ENCODE measurements around the gene RPS25.
A peak's percentile ranks its signal among the peaks of the same experiment; 100 is the strongest.
"Not testable (repeated sequence)": the region's sequence is repeated elsewhere in the genome, so short reads cannot be mapped to it uniquely, and the experiment has no call there.

RPS25 gene

DNA sequence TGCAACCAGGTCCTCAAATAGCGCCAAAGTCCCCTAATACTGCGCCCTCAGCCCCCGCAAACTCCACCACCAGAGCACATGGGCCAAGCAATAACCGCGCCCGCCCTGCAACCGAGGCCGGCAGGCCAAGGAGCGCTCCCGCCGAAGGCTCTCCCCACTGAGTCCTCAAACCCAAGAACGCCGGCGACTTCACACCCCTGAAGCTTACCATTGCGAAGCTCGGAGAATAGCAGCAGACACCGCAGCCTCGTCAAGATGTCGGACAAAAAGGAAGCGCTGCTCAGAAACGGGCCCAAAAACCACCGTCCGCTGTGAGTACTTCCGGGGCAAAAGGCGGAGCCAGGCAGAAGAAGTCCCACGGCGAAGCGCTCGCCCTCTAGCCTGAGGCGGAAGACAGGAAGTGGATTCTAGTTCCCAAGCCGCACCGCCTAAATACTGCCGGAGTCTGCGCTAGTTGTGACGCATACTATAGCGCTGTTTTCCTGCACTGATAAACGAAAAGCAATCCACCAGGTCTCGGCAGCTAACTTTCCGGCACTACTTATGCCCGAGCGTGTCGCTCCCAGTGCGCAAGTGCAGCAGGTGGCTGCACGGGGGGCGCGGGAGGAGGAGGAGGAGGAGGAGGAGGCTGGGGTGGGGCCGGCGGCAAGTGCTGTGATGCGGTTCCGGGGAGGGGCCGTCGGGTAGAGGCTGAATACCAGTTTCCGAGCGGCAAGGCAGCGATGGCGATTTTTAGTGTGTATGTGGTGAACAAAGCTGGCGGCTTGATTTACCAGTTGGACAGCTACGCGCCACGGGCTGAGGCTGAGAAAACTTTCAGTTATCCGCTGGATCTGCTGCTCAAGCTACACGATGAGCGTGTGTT lies at the start of gene RPS25, which contains the start of gene TRAPPC4:
Gene RPS25 (minus strand): TSS at position 270 of the 865 bp plus-strand sequence. CDS start 59 bp downstream, at position 211.
Gene TRAPPC4 (plus strand): TSS at position 693 of the 865 bp plus-strand sequence. CDS start 30 bp downstream, at position 723.
- DNase-seq (ENCODE audit: low read depth in 4 of 4, low spot score in 1 of 4), result peak; percentile 85 to 92 (median 88)

DNA sequence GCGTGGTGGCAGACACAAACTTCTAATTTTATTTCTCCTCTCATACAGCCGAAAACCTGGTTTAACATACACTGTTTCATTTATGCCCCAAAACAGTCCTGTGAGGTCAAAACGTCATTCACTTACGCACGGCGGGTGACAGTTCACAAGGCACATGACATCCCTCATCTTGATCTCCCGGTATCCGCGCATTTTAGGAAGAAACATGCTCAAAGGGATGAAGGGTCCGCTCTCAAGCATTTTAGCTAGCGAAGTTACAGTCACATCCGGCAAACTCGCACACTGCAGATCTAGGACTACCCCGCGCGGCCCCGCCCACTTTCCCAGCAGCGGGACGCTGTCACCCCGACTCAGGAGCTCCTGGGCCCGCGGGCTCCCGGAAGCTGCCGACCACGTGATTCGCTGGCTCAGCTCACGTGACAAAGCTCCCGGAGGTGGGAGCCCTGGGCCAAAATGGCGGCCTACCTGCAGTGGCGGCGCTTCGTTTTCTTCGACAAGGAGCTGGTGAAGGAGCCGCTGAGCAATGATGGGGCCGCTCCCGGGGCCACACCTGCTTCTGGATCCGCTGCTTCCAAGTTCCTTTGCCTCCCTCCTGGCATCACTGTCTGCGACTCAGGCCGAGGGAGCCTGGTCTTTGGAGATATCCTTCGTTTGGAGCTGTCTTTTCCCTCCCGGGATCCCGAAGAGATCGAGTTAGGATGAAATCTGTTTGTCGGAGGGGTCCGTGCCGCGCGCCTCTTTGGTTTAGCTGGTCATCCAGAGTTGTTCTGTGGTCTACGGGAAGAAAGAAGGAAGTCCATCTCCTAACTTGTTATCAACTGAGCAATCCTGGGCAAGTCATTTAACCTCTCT lies 49.5 kb upstream of the RPS25 start, which contains the start of gene VPS11:
Gene VPS11 (plus strand): TSS at position 448 of the 852 bp plus-strand sequence. CDS start 6 bp downstream, at position 454.
- DNase-seq (ENCODE audit: low read depth in 4 of 4, low spot score in 1 of 4), result peak; percentile 93 to 98 (median 96)

DNA sequence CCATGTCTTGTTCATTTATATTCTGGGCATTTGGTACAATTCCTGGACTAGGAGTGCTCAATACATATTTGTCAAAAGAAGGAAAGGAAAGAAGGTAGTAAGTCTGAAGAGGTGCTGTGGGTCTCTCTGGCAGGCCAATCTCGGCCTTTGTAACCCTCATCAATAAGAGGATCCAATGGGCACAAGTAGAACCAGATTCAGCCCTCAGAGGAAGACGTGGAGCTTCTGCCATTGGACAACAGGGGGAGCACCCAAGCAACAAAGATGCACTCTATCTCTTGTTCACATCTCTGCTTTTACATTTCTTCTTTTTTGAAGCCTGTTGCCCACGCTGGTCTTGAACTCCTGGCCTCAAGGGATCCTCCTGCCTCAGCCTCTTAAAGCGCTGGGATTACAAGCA lies 47.2 kb upstream of the RPS25 start:
- DNase-seq (ENCODE audit: low read depth in 4 of 4, low spot score in 1 of 4), result no peak

DNA sequence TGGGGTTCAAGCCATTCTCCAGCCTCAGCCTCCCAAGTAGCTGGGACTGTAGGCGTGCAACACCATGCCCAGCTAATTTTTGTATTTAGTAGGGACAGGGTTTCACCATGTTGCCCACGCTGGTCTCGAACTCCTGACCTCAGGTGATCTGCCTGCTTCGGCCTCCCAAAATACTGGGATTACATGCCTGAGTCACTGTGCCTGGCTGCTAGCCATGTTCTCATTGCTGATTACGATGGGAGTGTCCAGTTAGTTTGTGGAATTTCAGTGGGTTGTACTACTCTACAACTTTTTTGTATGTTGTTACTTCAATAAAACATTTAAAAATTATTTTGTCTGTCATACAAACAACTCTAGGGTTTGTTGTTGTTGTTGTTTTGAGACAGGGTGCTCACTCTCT lies 44.6 kb upstream of the RPS25 start:
- DNase-seq (ENCODE audit: low read depth in 4 of 4, low spot score in 1 of 4), result no peak

DNA sequence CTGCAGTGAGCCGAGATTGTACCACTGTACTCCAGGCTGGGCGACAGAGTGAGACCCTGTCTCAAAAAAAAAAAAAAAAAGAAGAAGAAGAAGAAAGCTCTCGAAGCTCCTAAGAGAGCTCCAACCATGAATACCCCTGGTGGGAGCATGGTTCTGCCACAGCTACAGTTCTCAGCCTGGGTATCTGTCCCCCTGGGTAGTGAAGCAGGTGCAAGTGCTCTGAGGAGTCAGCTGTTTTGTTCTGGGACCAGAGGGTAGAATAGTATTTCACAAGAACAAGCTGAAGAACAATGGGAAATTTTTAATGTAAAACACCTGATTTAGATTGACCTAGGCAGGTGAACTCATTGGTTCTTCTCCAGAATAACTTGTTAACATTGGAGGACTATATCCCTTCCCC lies 43.1 kb upstream of the RPS25 start:
- DNase-seq (ENCODE audit: low read depth in 4 of 4, low spot score in 1 of 4), result no peak

DNA sequence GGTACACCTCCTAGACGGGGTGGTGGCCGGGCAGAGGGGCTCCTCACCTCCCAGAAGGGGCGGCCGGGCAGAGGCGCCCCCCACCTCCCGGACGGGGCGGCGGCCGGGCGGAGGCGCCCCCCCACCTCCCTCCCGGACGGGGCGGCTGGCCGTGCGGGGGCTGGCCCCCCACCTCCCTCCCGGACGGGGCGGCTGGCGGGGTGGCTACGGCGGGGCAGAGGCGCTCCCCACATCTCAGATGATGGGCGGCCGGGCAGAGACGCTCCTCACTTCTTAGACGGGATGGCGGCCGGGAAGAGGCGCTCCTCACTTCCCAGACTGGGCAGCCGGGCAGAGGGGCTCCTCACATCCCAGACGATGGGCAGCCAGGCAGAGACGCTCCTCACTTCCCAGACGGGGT lies 41.0 kb upstream of the RPS25 start:
- not testable (repeated sequence) for DNase-seq (ENCODE audit: low read depth in 4 of 4, low spot score in 1 of 4)

DNA sequence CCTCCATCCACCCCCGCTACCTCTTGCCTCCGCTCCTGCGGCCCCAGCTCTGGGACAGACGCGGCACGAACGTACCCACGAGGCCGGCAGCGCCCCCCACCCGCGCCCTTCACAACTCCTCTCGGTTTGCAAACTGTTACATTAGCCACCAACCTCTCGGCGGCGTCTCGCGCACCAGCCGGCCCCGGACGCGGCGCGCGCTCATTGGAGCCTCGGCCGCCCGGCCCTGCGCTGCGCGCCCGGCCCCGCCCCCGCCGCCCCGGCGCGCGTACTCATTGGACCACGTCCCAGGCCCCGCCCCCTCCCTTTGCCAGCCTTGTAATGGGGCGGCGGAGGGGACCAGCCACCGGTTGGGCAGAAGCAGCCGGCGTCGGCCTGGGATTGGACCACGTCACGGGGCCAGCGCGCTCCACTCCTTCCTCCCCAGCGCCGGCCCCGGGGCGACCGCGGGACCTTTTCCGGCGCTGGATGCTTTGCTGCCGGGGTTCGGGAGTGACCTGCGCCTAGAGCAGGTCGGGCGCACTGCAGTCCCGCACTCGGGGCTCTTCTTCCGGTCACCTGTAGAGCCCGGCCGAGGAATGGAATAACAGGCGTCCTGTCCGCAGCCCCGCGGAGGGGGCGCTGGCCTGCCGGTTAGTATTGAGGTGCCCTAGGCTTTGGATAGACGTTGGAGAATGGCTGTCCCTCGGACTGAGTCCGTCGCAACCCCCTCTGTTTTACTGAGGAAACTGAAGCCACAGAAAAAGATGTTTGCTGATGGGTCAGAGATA lies 39.0 kb upstream of the RPS25 start, which contains the start of gene HYOU1:
Gene HYOU1 (minus strand): TSS at position 206 of the 770 bp plus-strand sequence. CDS start 1,045 bp downstream, outside the sequence.
- peak; percentile 98 to 100 (median 98) for DNase-seq (ENCODE audit: low read depth in 4 of 4, low spot score in 1 of 4)

DNA sequence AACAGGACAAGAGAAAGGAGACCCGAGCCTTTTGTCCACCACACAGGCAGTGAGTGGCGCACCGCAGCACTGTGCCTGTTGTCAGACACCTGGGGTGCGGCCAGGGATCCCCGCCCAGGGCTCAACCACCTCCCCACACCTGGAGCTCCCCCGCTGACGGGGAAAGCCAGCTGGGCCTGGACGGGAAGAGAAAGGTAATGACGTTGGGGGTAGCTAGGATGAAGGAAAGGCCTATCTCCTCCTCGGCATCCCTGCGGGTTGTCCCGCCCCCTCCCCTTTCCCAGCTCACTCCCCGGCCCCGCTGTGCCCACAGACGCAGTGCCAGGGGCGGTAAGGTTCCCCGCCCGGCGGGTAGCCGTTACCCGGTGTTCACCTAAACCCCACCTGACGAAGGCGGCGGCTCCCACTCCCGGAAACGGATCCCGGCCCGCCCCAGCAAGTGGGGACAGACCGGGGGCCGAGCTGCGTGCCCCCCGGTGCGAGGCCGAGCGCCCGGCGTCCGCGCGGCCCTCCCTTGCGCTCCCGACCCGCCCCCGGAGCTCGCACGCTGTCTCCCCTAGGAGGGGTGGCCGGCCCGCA lies 38.4 kb upstream of the RPS25 start:
- peak in 2 of 4 experiments; percentile 19 to 21 for DNase-seq (ENCODE audit: low read depth in 4 of 4, low spot score in 1 of 4)

DNA sequence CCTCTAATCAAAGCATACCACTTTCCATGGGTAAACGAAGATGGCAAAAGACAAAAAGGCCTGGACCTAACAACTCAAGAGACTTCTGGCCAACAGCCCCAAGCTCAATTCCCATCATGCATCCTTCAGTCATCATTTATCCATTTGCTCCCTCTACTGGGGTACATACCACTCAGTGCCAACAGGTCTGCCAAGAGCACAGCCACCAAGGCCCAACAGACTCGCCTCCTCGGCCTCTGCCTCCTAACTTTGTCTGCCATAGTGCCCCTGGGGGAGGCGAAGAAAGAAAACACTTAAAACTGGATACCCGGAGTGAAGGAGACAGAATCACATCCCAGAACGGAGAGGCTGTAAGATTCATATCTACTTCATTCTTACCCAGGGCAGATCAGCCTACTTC lies 37.8 kb upstream of the RPS25 start:
- DNase-seq (ENCODE audit: low read depth in 4 of 4, low spot score in 1 of 4), result no peak

DNA sequence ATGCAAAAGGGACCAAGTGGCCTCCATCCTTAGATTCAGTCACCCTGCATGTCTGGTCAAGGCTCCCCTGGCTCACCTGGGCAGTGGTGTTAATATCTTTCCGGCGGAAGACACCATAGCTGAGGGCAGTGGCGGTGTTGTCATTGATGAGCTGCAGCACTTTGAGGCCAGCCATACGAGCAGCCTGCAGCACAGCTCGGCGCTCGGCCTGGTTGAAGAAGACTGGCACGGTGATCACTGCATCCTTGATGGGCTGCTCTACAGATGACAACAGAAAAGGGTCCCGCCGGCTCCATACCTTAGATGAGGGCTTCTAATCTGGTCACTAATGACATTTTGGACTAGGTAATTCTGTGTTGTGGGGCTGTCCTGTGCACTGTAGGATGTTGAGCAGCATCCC lies 36.3 kb upstream of the RPS25 start:
- DNase-seq (ENCODE audit: low read depth in 4 of 4, low spot score in 1 of 4), result no peak

DNA sequence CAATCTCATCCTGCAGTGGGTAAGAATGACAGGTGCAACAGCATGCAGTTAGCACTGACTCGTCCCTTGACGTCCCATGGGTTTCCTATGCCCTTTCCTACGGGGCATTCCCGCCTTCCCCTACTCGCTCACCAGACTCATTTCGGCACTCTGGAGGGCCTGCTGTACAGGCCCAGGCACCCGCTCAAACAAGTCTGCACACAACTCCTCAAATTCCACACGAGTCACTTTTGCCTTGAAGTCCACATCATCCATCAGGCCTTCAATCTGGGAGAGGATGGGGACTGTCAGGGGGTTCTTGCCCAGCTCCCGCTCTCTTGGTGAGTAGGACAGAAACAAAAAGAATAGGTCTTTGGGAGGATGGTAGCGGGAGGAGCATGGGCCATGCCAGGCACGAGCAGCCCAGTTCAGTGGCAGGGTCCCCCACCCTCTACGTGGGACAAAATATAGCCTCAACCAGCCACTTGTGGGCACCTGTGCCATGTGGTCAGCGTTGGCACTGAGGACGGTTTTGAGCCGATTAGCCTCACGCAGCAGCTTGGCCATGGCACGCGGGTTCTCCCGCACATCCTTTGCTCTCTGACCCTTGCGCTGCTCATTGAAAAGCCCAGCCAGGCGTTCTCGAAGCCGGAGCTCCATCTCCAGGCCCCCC lies 34.1 kb upstream of the RPS25 start:
- no peak for DNase-seq (ENCODE audit: low read depth in 4 of 4, low spot score in 1 of 4)

DNA sequence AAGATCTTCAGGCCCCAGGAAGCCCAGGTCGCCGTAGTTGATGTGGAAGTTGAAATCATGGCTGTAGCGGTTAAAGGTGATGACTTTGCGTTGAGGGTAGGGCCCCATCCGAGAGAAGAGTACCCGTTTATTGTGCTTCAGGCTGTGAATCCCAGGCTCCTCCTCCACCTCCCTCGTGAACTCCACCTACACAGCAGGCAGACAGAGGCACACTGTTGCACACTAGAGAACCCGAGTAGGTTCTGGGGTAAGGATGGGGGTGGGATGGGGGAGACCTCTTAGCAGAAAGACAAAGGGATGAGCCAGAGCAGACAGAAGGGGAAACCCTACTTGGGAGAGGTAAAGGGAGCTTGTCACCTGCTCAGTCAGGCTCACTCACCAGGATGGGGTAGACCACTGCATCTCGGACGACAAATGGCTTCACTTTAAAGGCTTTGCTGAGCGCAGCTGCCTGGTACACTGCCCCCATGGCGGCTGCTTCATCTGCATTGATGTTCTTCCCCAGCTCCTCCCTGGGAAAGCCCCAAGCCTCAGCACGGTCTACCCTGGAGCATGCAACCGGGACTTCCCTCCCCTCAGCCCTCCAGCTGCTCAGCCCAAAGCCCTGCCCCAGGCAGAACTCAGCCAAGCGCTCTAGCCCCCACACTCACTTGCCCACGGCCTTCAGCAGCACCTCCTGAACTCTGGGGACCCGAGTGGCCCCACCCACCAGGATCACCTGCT lies 33.5 kb upstream of the RPS25 start:
- DNase-seq (ENCODE audit: low read depth in 4 of 4, low spot score in 1 of 4), result no peak

DNA sequence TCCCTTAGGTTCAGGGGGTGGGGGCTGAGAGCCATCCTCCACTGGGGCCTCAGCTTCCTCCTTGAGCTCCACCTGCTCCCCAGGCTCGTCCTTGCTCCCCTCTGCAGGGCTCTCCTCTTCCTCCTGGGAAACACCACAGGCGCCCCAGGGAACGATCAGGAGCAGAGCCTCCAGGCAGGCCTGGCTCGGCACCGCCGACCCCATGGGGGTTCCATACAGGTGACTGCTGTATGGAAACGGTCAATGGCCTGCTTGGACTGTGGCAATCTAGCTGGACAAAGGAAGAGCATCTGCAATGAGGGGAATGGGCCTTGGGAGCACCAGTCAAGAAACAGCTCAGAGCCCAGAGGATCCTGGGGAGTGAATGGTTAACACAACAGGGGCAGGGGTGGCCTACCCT lies 30.9 kb upstream of the RPS25 start:
- no peak for DNase-seq (ENCODE audit: low read depth in 4 of 4, low spot score in 1 of 4)

DNA sequence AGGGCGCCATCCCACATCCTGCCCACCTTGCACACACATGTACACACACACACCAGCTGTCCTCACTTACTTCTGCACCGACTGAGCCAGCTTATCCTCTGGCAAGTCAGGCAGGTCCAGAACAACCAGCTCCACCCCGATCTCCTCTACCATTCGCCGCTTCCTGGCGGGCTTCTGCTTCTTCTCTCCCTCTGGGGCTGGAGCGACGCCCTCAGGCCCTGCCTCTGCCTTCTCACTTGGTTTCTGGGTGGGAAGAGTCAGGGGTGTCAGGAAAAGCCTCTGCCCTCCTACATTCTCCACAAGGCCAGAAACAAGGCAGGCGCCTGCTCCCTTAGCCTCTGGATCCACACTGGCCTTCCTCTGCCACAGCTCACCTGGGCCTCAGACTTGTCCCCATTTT lies 30.5 kb upstream of the RPS25 start:
- DNase-seq (ENCODE audit: low read depth in 4 of 4, low spot score in 1 of 4), result no peak

DNA sequence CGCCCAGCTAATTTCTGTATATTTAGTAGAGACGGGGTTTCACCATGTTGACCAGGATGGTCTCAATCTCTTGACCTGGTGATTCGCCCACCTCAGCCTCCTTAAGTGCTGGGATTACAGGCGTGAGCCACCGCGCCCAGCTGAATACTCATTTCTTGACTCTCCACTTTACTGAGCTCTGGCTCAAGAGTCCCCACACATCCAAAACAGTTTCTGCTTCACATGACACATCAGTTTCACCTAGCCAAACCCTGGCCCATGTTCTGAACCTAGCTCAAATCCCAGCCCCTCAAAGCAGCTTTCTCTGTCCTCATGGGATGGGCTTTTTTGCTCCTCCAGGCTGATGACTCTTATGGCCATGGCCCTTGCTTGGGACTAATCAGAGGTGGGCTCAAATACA lies 29.1 kb upstream of the RPS25 start:
- DNase-seq (ENCODE audit: low read depth in 4 of 4, low spot score in 1 of 4), result no peak

DNA sequence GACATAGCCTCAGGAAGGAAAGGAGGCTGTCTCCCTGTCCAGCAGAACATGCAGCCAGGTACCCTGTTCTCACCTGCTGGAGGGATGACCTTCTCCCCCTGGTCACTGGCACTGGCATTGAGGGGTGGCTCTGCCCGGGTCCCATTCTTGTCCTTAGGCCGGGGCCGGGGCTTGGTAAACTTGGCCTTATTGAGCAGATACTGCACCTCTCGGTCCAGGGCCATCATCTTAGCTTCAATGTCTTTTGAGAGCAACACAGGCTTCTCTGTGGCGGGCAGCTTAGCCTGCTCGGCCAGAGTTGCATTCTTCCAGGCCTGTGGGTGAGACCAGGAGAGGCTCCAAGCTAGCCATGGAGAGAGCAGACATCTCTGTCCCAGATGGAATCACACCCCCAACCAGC lies 28.3 kb upstream of the RPS25 start:
- DNase-seq (ENCODE audit: low read depth in 4 of 4, low spot score in 1 of 4), result no peak

DNA sequence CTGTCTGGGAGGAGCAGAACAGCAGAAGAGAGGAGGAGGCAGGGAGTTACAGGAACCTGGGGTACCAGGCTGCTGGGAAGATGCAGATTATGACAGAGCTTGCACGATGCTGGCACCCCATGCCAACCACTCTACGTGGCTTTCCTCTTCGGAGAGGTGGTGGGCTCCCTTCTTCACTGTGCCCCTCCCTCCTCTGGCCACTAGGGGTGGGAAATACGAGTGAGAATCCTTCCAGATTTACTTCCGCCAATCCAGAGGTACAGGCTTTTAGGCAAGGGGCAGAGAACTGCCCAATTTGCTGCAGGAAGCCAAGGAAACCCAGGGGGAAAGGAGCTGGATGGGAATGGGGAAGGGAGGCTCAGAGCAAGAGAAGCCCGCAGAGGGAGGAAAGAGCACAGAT lies 26.6 kb upstream of the RPS25 start:
- DNase-seq (ENCODE audit: low read depth in 4 of 4, low spot score in 1 of 4), result no peak

DNA sequence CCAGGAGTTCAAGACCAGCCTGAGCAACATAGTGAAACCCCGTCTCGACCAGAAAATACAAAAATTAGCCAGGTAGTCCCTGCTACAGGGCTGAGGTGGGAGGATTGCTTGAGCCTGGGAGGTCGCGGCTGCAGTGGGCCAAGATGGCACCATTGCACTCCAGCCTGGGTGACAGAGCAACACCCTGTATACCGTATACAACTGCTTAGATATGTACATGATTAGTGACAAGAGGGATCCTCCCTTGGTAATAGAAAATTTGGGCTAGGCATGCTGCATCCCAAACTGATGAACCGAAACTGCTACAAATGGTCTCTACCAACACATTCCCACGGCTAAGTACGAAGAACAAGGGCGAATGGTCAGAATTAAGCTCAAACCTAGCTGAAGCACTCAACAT lies 24.8 kb upstream of the RPS25 start:
- DNase-seq (ENCODE audit: low read depth in 4 of 4, low spot score in 1 of 4), result no peak

DNA sequence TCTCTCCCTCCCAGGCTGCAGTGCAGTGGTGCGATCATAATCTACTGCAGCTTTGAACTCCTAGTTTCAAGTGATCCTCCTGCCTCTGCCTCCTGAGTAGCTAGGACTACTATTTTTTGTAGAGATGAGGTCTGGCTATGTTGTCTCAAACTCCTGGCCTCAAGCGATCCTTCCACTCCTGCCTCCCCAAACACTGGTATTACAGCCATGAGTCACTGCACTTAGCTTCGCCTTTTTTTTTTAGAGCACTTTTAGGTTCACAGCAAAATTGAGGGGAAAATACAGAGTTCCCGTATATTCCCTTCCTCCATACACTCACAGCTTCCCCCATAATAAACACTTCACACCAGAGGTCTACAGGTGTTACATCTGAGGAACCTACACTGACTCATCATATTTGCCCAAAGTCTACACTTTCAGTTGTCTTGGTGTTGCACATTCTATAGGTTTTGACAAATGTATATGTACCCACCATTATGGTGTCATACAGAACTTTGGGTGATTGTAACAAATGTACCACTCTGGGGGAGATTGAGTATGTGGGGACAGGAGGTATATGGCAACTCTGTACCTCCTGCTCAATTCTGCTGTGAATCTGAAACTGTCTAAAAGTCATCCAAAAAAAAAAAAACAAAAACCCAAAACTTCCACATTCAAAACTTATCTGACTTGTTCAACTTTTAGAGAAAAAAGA lies 23.8 kb upstream of the RPS25 start:
- no peak for DNase-seq (ENCODE audit: low read depth in 4 of 4, low spot score in 1 of 4)

Measured in stimulated activated CD4-positive, alpha-beta T cell treated with anti-CD3 and anti-CD28 coated beads, Interleukin-1b, Interleukin-23, amount 100 ng/mL, for 24 hours (primary cell).